GM12878 (cell line): ENCODE results near the gene SESN3. TPM values are rescaled to one million over a fixed set of nuclear protein-coding genes. Genes with fewer than 3 reads are reported as not detected.

ENCODE experiments used
- ATAC-seq: fragments of 200-7000 bp; cut with Tn5 transposase; 3 replicates; pipeline ENCODE4 v1.9.1; 2020; ENCODE audit warnings: mild to moderate bottlenecking, moderate library complexity
- BruUV-seq: library from RNA; stranded (reverse); fragments of 400-500 nt; replicated peaks from 2 replicates; lab custom pipeline; 2021; lab: Mats Ljungman, UMichigan
- CTCF ChIA-PET: fragments of 300-600 bp; sonication (Branson Sonifier 250); formaldehyde crosslinking; extraction: SDS; loops from one replicate; lab custom pipeline; 2021; ENCODE audit warnings: inconsistent platforms; lab: Yijun Ruan, JAX
- POLR2A ChIA-PET: fragments of 350-600 bp; formaldehyde crosslinking; extraction: SDS; loops from one replicate; lab custom pipeline; 2021; ENCODE audit warnings: inconsistent platforms; lab: Charles Lee
- RAD21 ChIA-PET: fragments of 300-600 bp; sonication (Branson Sonifier 250); formaldehyde crosslinking; loops from one replicate; lab custom pipeline; 2023; ENCODE audit warnings: antibody characterized with exemption; ENCODE audit not compliant: unreplicated experiment; lab: Charles Lee
- SMC1A ChIA-PET: fragments of 300-600 bp; sonication (Branson Sonifier 250); formaldehyde crosslinking; loops from one replicate; lab custom pipeline; 2023; ENCODE audit not compliant: unreplicated experiment, uncharacterized antibody; lab: Charles Lee
- DNase-seq: peaks from one replicate; pipeline ENCODE4 v3.0.0-alpha.2; 2011; ENCODE audit warnings: low read depth, low spot score
- FAIRE-seq: peaks from 3 replicates; lab custom pipeline; 2011; peaks lifted over from hg19 to GRCh38; lab: Jason Lieb, UNC
- H2AFZ ChIP-seq: 2 replicates; pipeline ENCODE4 v1.6.0; 2011; ENCODE audit warnings: low read depth, low read length, control low read depth; ENCODE audit not compliant: control insufficient read depth
- H3K27ac ChIP-seq: 2 replicates; pipeline ENCODE4 v1.5.1; 2011; ENCODE audit warnings: control low read depth; ENCODE audit not compliant: control insufficient read depth, insufficient read depth
- H3K27me3 ChIP-seq, 2 experiments: replicated peaks in 1 of 2; 2 replicates each; pipeline versions ENCODE4 v1.6.0 to v1.6.1; 2011; ENCODE audit warnings: low read length in 1 of 2; ENCODE audit not compliant: control insufficient read depth in 2 of 2, insufficient read depth in 2 of 2
- H3K36me3 ChIP-seq, 2 experiments: 2 replicates each; pipeline ENCODE4 v1.5.1; 2011; ENCODE audit warnings: low read length in 1 of 2; ENCODE audit not compliant: control insufficient read depth in 2 of 2, insufficient read depth in 2 of 2
- H3K4me1 ChIP-seq: 2 replicates; pipeline ENCODE4 v1.6.1; 2011; ENCODE audit warnings: mild to moderate bottlenecking, low read length, moderate library complexity, mixed read lengths; ENCODE audit not compliant: control insufficient read depth, insufficient read depth
- H3K4me2 ChIP-seq: 2 replicates; pipeline ENCODE4 v1.6.0; 2011; ENCODE audit warnings: control low read depth; ENCODE audit not compliant: control insufficient read depth, insufficient read depth
- H3K4me3 ChIP-seq: fragments of 200-600 bp; sonication (generic); 2 replicates; pipeline ENCODE4 v1.5.1; 2016
- H3K79me2 ChIP-seq: 2 replicates; pipeline ENCODE4 v1.6.0; 2011; ENCODE audit warnings: low read length; ENCODE audit not compliant: control insufficient read depth, insufficient read depth
- H3K9ac ChIP-seq: 2 replicates; pipeline ENCODE4 v1.8.0; 2011; ENCODE audit warnings: low read length, control low read depth, mixed read lengths; ENCODE audit not compliant: control insufficient read depth, insufficient read depth
- H3K9me3 ChIP-seq: replicated peaks from 3 replicates; pipeline ENCODE4 v1.5.1; 2011; ENCODE audit warnings: mild to moderate bottlenecking, low read length; ENCODE audit not compliant: control insufficient read depth, insufficient read depth
- H4K20me1 ChIP-seq: 2 replicates; pipeline ENCODE4 v1.6.0; 2011; ENCODE audit not compliant: control insufficient read depth, insufficient read depth
- IKZF2 ChIP-seq, 2 experiments: fragments of 450-650 bp; IDR thresholded peaks; 2 replicates each; pipeline ENCODE4 v1.6.1; 2017; ENCODE audit warnings: mild to moderate bottlenecking in 2 of 2, moderate library complexity in 2 of 2
- NFYB ChIP-seq: IDR thresholded peaks from 2 replicates; pipeline ENCODE4 v1.6.1; 2011; ENCODE audit warnings: low read depth, mild to moderate bottlenecking, low read length, improper control_type of control experiment, moderate library complexity; ENCODE audit not compliant: insufficient read depth
- SPI1 ChIP-seq: IDR thresholded peaks from 2 replicates; pipeline ENCODE4 v1.6.1; 2011; ENCODE audit warnings: low read depth, mild to moderate bottlenecking, low read length, moderate library complexity, borderline replicate concordance; ENCODE audit not compliant: insufficient read depth
- YY1 ChIP-seq: IDR thresholded peaks from 2 replicates; pipeline ENCODE4 v1.6.1; 2011; ENCODE audit warnings: low read depth, mild to moderate bottlenecking, low read length
- WGBS: methylation state at CpG from one replicate; pipeline ENCODE4 v1.1.6; 2016; ENCODE audit warnings: low lambda C conversion rate; ENCODE audit not compliant: insufficient replicate concordance, insufficient coverage; ENCODE audit errors: missing lambda C conversion rate; 5-methylcytosine and 5-hydroxymethylcytosine counted together
- in situ Hi-C: fragments of 300-500 bp; cut with MboI; formaldehyde crosslinking; loops from 9 replicates; pipeline ENCODE4 v1.14.3; 2018; ENCODE audit warnings: mixed read lengths
- intact Hi-C: fragments of 100-400 bp; cut with micrococcal nuclease; formaldehyde crosslinking; loops from one replicate; pipeline ENCODE4 v1.14.2; 2022; ENCODE audit not compliant: unreplicated experiment
- polyA plus RNA-seq, 11 experiments: library from polyadenylated mRNA; depleted of rRNA in 4 of 11; unstranded in 6 of 11; stranded (reverse) in 5 of 11; fragments of >200 nt; fragmentation: Nextera tagmentation in 4 of 11; fragmentation: Illumina TruSeq in 1 of 11; extraction: Ambion mirVana in 4 of 11; extraction: Trizol in 1 of 11; gene quantifications; 1 replicate in 1 of 11; 2 replicates in 10 of 11; pipeline versions ENCODE4 v1.2.1 to v1.2.3, GENCODE V29; 2011 to 2016; ENCODE audit warnings: inconsistent platforms in 2 of 11, missing spikeins in 2 of 11, low read depth in 1 of 11
- total RNA-seq, 4 experiments: library from RNA; depleted of rRNA in 3 of 4; stranded (reverse); fragments of >200 nt in 3 of 4; fragmentation: Illumina TruSeq in 1 of 4; extraction: Trizol in 1 of 4; gene quantifications; 2 replicates each; pipeline versions ENCODE4 v1.2.1 to v1.2.3, GENCODE V29; 2013 to 2021
- TF ChIP-seq, protein P1 (sequence below): fragments of 450-650 bp; IDR thresholded peaks from 2 replicates; pipeline ENCODE4 v1.6.1; 2016; ENCODE audit warnings: mild to moderate bottlenecking

SESN3 gene
- total and polyA plus RNA-seq, 10 of the 15 experiments (the other 5 are each of a cell fraction or from before 2014, with no cell fraction given) = 0.64 to 6.7 (median 3.0) TPM

DNA sequence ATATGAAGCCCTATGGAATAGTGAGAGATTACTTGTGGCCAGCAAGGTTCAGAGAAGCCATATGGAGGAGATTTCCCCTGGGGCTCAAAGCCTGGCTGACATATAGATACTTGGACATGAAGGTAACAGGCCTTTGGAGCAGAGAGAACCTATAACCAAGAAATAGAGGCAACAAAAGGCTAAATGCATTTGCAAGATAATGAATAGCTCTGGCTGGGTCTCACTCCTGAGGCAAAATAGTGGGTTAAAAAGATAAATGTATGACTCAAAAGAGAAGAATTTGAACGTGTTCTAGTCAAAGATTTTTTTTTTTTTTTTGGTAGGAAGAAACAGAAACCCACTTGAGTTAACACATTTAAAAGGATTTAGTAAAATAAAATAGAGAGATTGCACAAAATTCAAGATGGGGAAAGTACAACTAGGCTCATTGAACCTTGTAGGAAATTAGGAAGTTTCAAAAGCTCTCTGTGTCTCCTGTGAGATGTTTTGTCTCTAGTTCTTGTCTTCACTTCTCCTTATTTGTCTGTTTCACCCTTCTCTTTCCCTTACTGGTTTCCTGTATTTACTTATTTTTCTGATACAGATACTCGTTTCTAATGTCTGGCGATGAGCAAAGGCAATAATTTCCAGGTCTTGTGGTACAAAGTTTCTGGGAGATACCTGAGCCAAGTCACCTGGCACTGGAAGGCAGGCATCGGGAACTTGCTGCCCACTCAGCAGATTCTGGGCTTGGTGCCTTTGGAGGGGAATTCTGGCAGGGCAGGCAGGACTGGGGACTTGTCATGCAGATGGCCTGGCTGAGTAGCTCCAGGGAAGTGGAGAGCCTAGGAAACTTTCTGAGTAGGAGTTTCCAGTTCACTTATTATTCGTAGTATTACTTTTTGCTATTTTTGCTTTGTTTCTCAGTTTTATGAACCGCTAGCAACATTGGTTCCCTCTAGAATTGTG lies 49.2 kb upstream of the SESN3 start:
- Histone ChIP-seq H3K4me3 (no peak overlapping the region), H3K9ac (no peak overlapping the region), H4K20me1 (no peaks in the 10 kb centered on the region), H3K27ac (no peak overlapping the region), H3K36me3 (no peaks in the 10 kb centered on the region), H2AFZ (no peak overlapping the region), H3K9me3 (no peaks in the 10 kb centered on the region), H3K4me2 (peak overlapping the region; percentile 30)
- 1% methylated on average over 6 of the region's 6 CpGs for WGBS
- no TSS peak for BruUV-seq
- peak; percentile 68 for ATAC-seq
- FAIRE-seq = peak; percentile 35
- in situ Hi-C loops (no loop called here), intact Hi-C loops (no loop called here)
- CTCF ChIA-PET = interaction anchor here (0.7 to 1.2 kb wide), 7 partner anchors 8 to 425 kb away, joined by 3 to 6 read pairs (median 3); no protein-coding TSS in a partner anchor
- RAD21 ChIA-PET = interaction anchor here (0.9 kb wide), 1 partner anchor 41 kb away, joined by 5 read pairs; no protein-coding TSS in a partner anchor
- DNase-seq = no peak
- TF ChIP-seq, protein P1, sequence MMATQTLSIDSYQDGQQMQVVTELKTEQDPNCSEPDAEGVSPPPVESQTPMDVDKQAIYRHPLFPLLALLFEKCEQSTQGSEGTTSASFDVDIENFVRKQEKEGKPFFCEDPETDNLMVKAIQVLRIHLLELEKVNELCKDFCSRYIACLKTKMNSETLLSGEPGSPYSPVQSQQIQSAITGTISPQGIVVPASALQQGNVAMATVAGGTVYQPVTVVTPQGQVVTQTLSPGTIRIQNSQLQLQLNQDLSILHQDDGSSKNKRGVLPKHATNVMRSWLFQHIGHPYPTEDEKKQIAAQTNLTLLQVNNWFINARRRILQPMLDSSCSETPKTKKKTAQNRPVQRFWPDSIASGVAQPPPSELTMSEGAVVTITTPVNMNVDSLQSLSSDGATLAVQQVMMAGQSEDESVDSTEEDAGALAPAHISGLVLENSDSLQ = no peak
- TF ChIP-seq SPI1 (peak; percentile 39; the same call in 1 of the 2 replicates), NFYB (0 out of 2 replicates have a peak, but pooled peaks have one; percentile 4), YY1 (no peak), IKZF2 (IDR thresholded peaks at IDR 0.05) (peak in 1 of 2 experiments; percentile 11; a peak in 1 of 4 replicates)
- TF ChIP-seq, all 136 proteins: peak for 3
- peaks cover 0 to 10% of the 10 kb centered on the region in 2 experiments; a peak in 3 of 4 replicates for H3K27me3 ChIP-seq
- SMC1A ChIA-PET = interaction anchor here (0.8 to 2.9 kb wide), 7 partner anchors 13 to 483 kb away, joined by 3 to 14 read pairs (median 3); partner anchors contain the start of gene SESN3
- POLR2A ChIA-PET = no interaction called here
- peaks cover 6% of the 10 kb centered on the region for H3K4me1 ChIP-seq
- no peaks in the 10 kb centered on the region for H3K79me2 ChIP-seq
